Measurements from ENCODE around the gene KCNIP4. TPM values are rescaled to one million over a fixed set of nuclear protein-coding genes. Genes with fewer than 3 reads are reported as not detected.

The KCNIP4 gene
- total and polyA plus RNA-seq, 12 donors: 0.44 to 4.1 (median 1.6) TPM

DNA sequence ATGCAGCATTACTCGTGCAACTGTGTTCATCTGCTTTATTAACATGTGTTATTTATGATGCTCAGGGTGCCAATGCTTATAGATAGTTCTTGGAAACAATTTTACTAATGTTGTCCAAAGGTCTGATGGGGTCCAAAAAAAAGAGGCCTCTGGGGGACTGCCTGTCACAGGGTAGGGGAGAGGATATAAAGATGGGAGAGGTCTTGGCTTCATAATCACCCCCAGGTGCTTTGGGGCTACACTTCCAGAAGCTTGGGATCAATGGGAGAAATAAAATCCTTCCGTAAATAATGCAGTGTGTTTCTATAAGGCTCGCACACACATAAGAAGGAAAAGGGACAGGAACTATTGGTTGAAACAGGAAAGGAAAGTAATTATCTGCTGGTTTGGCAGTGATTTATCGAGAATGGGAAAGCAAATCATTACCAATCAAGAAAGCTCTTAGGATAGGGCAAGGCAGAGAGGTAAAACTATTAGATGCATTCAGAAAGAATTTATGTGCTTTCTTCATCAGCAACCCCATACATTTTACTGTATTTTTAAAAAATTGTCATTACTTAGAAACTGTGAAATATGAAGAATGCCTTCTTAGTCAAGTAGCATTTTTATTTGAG is 677.0 kb downstream of the KCNIP4 start:
- Histone ChIP-seq H3K9me3 (replicated peaks in 1 of 3) (no peaks in the 10 kb centered on the region), H3K36me3 (replicated peaks in 1 of 2) (no peaks in the 10 kb centered on the region), H3K27me3 (no peaks in the 10 kb centered on the region), H3K4me3 (no peak overlapping the region), H3K27ac (no peak overlapping the region), H3K4me1 (replicated peaks in 1 of 2) (no peaks in the 10 kb centered on the region)
- TF ChIP-seq CTCF (IDR thresholded peaks at IDR 0.05): no peak
- no peak for TF ChIP-seq POLR2A (IDR thresholded peaks at IDR 0.05)
- DNase-seq: no peak
- WGBS, 4 donors: 62 to 74% (median 65%) methylated on average over 4 of the region's 4 CpGs
- intact Hi-C loops (cut with DNase I): no loop called here

- 80 to 89% (median 85%) methylated on average over 4 of the region's 4 CpGs for WGBS, 4 donors
- Histone ChIP-seq H3K36me3 (replicated peaks in 1 of 2) (no peaks in the 10 kb centered on the region), H3K27me3 (no peaks in the 10 kb centered on the region), H3K4me1 (replicated peaks in 1 of 2) (no peaks in the 10 kb centered on the region), H3K27ac (no peak overlapping the region), H3K4me3 (no peak overlapping the region), H3K9me3 (replicated peaks in 1 of 3) (no peaks in the 10 kb centered on the region)
- no peak for DNase-seq
- intact Hi-C loops (cut with DNase I): no loop called here
- TF ChIP-seq POLR2A (IDR thresholded peaks at IDR 0.05) (no peak), CTCF (IDR thresholded peaks at IDR 0.05) (no peak)
Measured at GRCh38 chr4:21248331-21248730, 700.2 kb downstream of the KCNIP4 start.

- Histone ChIP-seq H3K27ac (no peak overlapping the region), H3K36me3 (replicated peaks in 1 of 2) (no peaks in the 10 kb centered on the region), H3K4me1 (replicated peaks in 1 of 2) (no peaks in the 10 kb centered on the region), H3K9me3 (replicated peaks in 1 of 3) (no peaks in the 10 kb centered on the region), H3K27me3 (no peaks in the 10 kb centered on the region), H3K4me3 (no peak overlapping the region)
- intact Hi-C loops (cut with DNase I): no loop called here
- DNase-seq: no peak
- 20 to 76% (median 54%) methylated on average over 2 of the region's 2 CpGs for WGBS, 4 donors
- no peak for TF ChIP-seq POLR2A (IDR thresholded peaks at IDR 0.05)
- no peak for TF ChIP-seq CTCF (IDR thresholded peaks at IDR 0.05)
Measured at GRCh38 chr4:21242163-21242562, 706.4 kb downstream of the KCNIP4 start.

DNA sequence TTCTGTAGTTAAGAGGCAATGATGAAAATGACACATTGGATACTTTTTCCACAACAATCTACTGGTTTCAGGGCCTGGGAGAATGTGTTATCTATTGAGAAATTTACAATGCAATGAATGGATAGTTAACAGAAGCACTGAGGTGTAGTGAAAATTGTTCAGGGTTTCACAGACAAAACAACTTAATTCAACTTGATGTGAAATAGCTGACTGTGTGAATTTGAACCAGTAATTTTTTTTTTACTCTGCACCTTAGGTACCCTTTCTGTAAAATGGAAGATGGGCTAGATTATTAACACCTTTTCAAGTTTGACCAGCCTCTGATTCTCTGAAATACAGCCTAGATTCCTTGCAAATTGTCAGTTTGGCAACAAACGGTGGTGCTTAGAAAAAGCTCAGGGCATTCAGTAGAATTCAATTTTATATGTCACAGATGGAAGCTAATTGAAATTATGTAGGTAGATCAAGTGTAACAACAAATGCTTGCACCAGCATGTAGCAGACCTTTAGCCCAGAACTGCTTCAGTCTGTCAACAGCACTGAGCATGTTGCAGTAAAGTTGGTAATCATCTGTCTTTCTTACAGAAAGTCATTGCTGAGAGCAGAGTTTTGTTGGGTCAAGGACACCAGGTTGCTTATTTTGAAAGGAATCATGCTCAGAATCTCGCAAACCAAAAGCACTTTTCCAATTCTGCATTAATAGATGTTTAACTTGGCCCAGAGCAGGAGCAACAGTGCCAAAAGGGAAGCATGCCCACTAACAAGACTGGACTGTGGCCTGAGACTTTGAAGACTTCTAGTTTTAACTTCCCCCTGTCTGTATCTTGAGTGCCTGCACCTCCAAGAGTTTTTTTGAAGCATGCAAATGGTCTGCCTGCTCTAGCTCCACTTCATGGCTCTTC is 721.7 kb downstream of the KCNIP4 start:
- no peak for TF ChIP-seq CTCF (IDR thresholded peaks at IDR 0.05)
- TF ChIP-seq POLR2A (IDR thresholded peaks at IDR 0.05): no peak
- no peak overlapping the region for H3K27ac ChIP-seq
- H3K36me3 ChIP-seq (replicated peaks in 1 of 2): no peaks in the 10 kb centered on the region
- DNase-seq: no peak
- WGBS, 4 donors: 31 to 47% (median 45%) methylated on average over 2 of the region's 2 CpGs
- H3K4me1 ChIP-seq (replicated peaks in 1 of 2): no peaks in the 10 kb centered on the region
- intact Hi-C loops (cut with DNase I): no loop called here
- H3K27me3 ChIP-seq: no peaks in the 10 kb centered on the region
- no peak overlapping the region for H3K4me3 ChIP-seq
- no peaks in the 10 kb centered on the region for H3K9me3 ChIP-seq (replicated peaks in 1 of 3)
